Activated T-helper 9 cell treated with anti-CD3 and anti-CD28 coated beads, Interleukin-2, amount 50 U/mL, for 16 hours (primary cell): ENCODE results near the gene MAML1.

Experiments
- DNase-seq: peaks from one replicate; pipeline ENCODE4 v3.0.0-alpha.2; 2020; ENCODE audit warnings: low read depth

Gene MAML1

GRCh38 chr5:179795049-179795862 lies 62.6 kb downstream of the MAML1 start:
- DNase-seq: no peak

DNA sequence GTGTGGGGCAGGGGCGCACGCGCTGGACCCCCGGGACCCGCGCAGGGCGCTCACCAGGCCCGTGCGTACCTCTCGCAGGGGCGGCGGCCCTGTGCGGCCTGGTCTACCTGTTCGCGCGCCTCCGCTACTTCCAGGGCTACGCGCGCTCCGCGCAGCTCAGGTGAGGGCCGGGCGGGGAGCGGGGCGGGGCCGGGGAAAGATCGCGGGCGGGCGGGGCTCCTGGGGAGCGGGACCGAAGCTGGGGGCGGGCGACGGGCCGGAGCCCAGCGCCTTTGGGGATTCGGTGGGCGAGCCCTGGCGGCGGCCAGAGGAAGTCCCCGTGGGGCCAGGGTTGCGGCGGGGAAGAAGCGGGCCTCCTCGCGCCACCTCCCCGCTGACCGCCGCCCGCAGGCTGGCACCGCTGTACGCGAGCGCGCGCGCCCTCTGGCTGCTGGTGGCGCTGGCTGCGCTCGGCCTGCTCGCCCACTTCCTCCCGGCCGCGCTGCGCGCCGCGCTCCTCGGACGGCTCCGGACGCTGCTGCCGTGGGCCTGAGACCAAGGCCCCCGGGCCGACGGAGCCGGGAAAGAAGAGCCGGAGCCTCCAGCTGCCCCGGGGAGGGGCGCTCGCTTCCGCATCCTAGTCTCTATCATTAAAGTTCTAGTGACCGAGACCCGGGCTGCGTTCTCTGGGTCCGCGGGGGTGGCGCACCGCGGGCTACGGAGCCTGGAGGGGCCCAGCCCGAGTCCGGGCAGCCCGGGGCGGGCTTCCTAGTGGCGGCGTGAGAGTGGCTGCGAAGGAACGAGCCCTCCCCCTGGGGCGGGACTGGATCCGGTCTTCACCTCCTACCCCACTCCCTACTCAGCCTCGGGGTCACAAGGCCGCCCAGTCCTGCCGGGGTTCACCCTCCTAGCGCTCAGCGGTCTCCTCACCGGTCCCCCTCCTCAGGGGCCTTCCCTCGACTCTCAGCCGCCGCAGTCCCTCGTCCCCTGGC lies 63.5 kb downstream of the MAML1 start:
- peak; percentile 51 for DNase-seq

DNA sequence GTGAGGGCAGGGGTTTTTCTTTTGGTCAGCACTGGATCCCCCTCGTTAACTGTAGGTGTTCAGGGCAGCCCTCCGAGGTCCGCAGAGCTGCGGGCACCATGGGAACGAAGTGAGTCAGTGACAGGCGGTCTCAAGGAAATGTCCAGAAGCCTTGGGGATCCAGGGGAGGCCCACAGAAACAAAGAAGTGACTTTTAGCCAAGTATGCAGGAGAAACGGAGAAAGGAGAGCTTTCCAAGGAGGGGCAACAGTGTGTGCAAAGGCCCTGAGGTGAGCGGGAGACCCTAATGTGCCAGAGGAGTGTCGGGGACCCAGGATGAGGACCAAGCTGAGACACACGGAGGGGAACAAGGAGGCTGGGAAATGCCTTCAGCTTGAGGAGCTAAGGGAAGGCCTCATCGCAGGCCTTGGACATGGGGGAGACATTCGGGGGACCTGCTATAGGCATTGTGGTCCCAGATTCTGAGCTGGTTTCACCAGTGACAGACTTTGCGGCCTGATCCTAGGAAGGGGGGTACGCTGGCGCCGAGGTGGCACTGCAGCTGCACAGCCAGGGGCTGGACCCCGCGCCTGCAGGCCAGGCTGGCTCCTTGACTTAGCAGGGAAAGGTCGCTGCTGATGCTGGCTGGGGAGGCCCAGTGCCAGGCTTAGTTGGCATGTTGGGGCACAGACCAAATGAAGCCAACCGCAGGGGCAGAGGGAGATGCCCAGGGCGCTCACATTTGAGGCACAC lies 64.4 kb downstream of the MAML1 start:
- no peak for DNase-seq

DNA sequence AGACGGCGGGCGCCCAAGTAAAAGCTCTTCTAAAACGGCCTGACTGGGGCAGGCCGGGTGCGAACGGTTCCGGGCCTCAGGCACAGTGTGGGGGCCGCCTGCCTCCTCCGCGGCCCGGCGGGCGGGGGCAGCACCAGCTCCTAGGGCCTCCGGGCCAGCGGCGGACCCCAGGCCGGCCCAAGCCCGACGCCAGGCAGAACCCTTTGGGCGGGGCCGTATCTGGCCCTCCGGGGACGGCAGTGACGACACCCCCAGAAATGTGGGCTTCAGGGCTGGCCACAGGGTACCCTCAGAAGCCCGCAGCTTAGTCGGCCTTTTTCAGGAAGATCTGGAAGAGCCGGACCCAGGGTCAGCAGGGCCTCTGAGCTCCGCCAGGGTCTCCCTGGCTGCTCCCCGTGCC lies 65.1 kb downstream of the MAML1 start:
- no peak for DNase-seq

DNA sequence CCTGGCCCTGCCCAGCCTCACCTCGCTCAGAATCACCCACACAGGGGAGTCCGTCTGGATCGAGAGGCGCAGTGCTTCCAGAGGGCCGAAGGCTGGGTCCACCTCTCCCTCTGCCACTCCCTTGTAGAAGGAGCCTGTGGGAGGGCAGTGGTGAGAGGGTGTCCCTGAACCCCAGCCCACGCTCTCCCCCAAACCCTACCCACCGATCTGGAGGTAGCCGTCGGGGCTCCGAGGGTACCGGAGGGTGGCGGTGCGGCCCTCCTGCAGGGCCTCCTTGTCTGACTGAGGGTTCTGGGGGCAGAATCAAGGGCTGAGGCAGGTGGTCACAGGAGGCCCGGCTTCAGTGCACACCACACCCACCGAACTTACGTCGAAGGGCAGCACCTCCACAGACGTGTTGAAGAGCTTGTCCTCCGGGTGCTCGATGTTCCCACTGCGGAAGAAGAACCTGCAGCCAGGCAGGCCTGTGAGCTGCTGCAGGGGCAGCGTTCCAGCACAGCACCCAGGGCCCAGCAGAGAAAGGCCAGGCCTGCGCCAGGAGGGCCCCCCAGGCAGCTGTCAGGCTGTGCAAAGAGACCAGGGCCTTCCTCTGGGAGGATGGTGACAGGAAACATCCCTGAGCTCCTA lies 65.6 kb downstream of the MAML1 start:
- no peak for DNase-seq

DNA sequence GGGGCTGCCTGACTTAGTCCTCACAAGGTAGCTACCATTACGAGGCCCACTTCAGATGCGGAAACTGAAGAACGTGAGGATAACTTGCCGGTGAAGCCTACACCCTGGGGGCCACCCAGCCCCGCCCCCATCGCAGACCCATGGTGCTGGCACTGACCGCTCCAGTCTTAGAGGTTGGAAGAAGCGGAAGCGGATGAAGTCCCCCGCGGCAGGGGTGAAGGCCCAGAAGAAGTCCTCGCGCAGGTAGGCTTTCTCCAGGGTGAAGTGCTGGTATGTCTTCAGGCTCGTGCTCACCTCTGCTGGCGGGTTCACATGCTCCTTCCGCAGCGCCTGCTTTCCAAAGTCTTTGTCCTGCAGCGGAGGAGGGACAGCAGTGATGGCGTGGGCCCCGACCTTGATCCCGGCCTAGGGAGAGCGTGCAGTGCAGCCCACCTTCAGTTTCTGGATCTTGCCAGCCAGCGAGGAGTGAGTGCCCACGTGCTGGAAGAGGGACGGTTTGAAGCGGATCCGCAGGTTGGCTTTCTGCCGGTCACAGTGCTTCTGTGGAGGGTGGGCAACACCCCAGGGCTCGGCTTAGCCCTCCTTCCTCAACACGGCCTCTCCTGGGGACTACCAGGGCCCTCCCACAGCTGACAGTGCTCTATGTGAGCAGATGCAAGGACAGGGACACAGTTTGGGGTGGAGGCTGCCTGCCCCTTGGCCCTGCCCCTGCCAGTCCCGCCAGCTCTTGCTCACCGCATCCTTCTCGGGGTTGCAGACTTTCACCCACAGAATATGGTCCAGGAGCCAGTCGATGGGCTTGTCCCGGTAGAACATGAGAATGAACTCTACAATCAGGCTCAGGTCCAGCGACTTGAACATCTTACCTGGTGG lies 66.4 kb downstream of the MAML1 start:
- DNase-seq: no peak

DNA sequence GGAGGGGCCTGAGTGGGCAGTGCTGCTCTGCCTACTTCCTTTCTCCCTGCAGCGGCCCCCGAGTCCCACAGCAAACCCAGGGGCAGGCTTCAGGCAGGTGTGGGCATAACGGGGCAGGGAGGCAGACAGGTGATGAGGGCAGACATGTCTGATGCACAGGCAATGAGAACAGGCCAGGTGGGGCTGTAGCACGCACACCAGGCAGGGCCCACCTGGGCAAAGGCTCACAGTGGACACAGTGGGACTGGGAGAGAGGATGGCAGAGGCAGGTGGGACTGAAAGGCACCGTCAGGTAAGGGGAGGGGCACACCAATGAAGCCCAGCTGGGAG lies 67.0 kb downstream of the MAML1 start:
- DNase-seq: no peak

DNA sequence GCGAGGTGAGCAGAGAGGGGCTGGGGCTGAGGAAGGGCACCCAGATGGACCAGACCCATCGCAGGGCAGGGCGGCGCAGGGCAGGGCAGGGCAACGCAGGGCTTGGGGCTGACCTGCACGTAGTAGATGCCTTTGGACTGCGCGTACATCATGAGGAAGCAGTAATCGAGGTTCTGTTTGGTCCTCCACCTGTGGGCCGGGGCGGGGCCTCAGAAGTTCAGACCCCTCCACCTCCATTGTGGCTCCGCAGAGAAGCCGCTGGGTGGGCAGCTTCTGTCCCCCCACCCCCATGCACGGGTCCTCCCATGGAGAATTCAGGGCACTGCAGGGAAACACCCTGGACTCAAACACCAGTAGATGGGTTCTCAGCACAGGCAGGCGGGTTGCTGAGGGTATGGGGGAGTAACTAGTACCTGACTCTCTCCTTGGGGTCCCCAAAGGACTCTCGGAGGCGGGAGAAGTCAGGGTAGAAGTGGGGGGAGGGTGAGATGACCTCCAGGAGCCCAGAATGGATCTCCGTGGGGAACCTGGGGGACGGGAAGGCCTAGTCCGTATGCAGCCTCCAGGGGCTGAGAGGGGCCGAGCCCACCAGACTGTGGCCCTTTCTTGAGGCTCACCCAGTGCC lies 67.6 kb downstream of the MAML1 start:
- DNase-seq: no peak

- no peak for DNase-seq
Observed at GRCh38 chr5:179800696-179801201, 68.1 kb downstream of the MAML1 start.

GRCh38 chr5:179801304-179802206 lies 68.9 kb downstream of the MAML1 start:
- peak; percentile 77 for DNase-seq

DNA sequence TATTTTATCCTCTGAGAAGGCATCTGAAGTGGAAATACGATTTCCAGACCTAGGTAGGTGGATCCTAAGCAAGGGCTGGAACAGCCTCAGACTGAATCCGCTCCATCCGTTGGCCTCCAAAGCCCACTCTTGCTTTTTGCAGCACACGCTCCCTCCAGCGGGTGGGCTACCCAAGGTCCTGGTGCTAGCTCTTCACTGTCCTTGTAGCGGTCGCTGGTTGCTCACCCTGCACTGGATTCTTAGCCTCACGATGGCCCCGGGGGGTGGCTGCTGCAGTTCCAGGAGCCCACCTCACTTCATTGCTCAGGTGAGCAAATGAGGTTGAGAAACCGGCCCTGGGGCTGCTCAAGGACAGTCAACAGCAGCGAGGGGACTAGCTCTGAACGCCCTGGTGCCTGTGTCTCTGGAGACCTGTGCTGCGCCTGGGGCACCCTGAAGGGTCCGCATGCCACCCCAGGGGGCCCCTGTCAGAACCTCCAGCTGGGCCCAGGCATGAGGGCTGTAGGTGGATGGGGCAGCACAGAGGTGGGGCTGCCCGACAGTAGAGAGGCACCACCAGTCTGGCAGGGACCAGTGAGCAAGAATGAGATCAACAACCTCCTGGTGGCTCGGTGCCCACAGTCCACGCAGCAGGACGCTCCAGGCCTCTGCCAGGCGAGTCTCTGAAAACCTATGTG lies 69.7 kb downstream of the MAML1 start:
- no peak for DNase-seq

DNA sequence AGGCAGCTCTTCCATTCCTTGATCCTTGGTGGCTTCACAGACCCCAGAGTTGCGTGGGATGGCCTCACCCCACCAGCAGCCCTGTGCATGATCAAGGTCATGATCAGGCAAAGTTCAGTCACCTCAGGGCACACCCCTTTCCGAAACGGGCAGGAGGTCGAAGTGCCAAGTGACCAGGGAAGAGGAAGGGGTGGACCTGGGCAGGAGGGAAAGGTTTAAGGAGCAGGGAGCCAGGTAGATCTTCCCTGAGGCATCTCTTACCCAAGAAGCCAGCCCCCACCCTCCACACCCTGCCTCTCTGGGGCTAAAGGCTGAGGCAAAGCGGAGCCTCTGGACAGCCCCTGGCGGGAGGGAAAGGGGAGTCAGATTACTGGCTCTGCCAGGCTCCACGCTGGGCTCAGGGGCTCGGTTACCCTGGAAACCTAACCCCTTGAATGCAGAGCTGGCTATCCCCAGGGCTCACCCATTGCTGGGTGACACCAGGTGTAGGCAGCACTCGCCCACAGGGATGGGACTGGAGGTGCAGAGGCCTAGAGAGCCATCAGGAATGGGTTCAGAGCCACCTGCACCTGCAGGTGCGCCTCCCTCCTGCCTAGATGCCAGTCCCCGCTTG lies 70.4 kb downstream of the MAML1 start:
- DNase-seq: no peak

DNA sequence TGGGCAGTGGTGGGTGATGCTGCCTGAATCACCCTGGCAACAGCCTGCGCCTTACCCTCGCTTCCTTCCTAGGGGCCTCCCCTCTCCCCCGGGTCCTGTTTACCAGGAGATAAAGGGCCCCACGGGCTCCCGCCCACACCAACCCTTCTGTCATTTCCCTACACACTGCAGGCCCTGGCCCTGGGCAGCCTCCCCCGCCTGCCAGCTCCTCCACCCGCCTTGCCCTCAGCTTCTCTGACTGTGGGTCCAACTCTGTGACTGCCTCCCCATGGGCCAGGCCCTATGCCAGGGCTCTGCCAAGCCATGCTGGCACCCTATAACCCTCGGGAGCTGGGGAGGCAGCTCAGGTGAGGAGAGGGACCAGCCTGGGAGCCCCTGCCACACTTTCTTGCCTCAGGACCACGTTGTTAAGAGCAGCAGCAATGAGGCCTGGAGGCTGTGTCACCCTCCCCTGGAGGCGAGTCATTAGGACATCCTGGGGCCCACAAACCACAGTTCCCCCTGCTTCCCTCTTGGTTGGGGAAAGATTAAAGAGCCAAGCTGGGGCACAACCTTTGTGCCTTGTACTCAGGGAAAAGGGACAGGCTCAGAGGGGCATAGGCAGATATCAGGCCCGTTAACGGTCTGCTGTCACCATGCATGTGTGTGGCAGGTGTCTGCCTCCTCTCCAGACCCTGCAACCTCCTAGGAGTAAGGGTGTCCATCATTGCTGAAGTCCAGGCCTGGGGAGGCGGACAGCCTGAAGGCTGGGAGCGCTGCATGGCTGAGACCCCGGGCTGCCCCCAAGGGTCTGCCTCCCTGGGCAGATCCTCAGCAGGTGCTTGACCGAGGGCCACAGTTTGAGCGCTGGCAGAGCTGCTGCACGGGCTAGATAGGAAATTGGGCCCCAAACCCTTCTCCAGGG lies 71.3 kb downstream of the MAML1 start:
- DNase-seq: peak; percentile 33

- DNase-seq: no peak
Observed at GRCh38 chr5:179804555-179804947, 71.9 kb downstream of the MAML1 start.

- DNase-seq: no peak
Observed at GRCh38 chr5:179805070-179805528, 72.5 kb downstream of the MAML1 start.

GRCh38 chr5:179805529-179806249 lies 73.1 kb downstream of the MAML1 start:
- no peak for DNase-seq
